HUES48 (cell line): ENCODE results near the gene PLOD2.

ENCODE experiments used
- H3K27ac ChIP-seq: one replicate; pipeline ENCODE4 v1.7.0; 2013; ENCODE audit warnings: low read depth, low read length, inconsistent platforms
- H3K27me3 ChIP-seq: 2 replicates; pipeline ENCODE4 v1.6.1; 2013; ENCODE audit warnings: mild to moderate bottlenecking, low read length; ENCODE audit not compliant: control insufficient read depth, insufficient read depth
- H3K36me3 ChIP-seq: 2 replicates; pipeline ENCODE4 v1.6.1; 2013; ENCODE audit warnings: low read length; ENCODE audit not compliant: control insufficient read depth, insufficient read depth
- H3K4me1 ChIP-seq: 2 replicates; pipeline ENCODE4 v1.6.1; 2013; ENCODE audit warnings: mild to moderate bottlenecking, low read length; ENCODE audit not compliant: control insufficient read depth, insufficient read depth
- H3K4me3 ChIP-seq: 2 replicates; pipeline ENCODE4 v1.5.1; 2013; ENCODE audit warnings: mild to moderate bottlenecking, low read depth, low read length
- H3K9ac ChIP-seq: 2 replicates; pipeline ENCODE4 v1.6.1; 2013; ENCODE audit warnings: mild to moderate bottlenecking, low read depth, low read length, moderate library complexity
- H3K9me3 ChIP-seq: 2 replicates; pipeline ENCODE4 v1.6.1; 2013; ENCODE audit warnings: low read length; ENCODE audit not compliant: control insufficient read depth, insufficient read depth

The PLOD2 gene

GRCh38 chr3:146166415-146166821 is 5.4 kb upstream of the PLOD2 start:
- H3K36me3 ChIP-seq, result no peaks in the 10 kb centered on the region
- no peaks in the 10 kb centered on the region for H3K9me3 ChIP-seq
- H3K27me3 ChIP-seq, result peaks cover 11% of the 10 kb centered on the region
- H3K4me1 ChIP-seq, result peaks cover 9% of the 10 kb centered on the region
- no peak overlapping the region for H3K9ac ChIP-seq
- no peak overlapping the region for H3K27ac ChIP-seq
- no peak overlapping the region for H3K4me3 ChIP-seq

- H3K36me3 ChIP-seq, result no peaks in the 10 kb centered on the region
- no peak overlapping the region for H3K27ac ChIP-seq
- H3K9ac ChIP-seq, result no peak overlapping the region
- H3K4me3 ChIP-seq, result no peak overlapping the region
- peaks cover 10% of the 10 kb centered on the region for H3K4me1 ChIP-seq
- H3K9me3 ChIP-seq, result no peaks in the 10 kb centered on the region
- H3K27me3 ChIP-seq, result peaks cover 12% of the 10 kb centered on the region
Observed at GRCh38 chr3:146165877-146166276, 4.9 kb upstream of the PLOD2 start.

- Histone ChIP-seq H3K9ac (no peak overlapping the region), H3K27me3 (peaks cover 12% of the 10 kb centered on the region), H3K9me3 (no peaks in the 10 kb centered on the region), H3K36me3 (no peaks in the 10 kb centered on the region), H3K27ac (no peak overlapping the region), H3K4me3 (no peak overlapping the region), H3K4me1 (peaks cover 10% of the 10 kb centered on the region)
Observed at GRCh38 chr3:146164971-146165769, 4.2 kb upstream of the PLOD2 start.

- Histone ChIP-seq H3K9ac (no peak overlapping the region), H3K4me3 (no peak overlapping the region), H3K27ac (no peak overlapping the region), H3K4me1 (peaks cover 14% of the 10 kb centered on the region), H3K9me3 (no peaks in the 10 kb centered on the region), H3K36me3 (no peaks in the 10 kb centered on the region), H3K27me3 (peaks cover 12% of the 10 kb centered on the region)
Observed at GRCh38 chr3:146164506-146164905, 3.5 kb upstream of the PLOD2 start.

- Histone ChIP-seq H3K4me1 (peaks cover 18% of the 10 kb centered on the region), H3K9ac (no peak overlapping the region)
Observed at GRCh38 chr3:146164071-146164470, 3.1 kb upstream of the PLOD2 start.

GRCh38 chr3:146163584-146163983 is 2.6 kb upstream of the PLOD2 start:
- no peak overlapping the region for H3K27ac ChIP-seq
- H3K4me3 ChIP-seq, result no peak overlapping the region
- peaks cover 23% of the 10 kb centered on the region for H3K4me1 ChIP-seq
- H3K9ac ChIP-seq, result no peak overlapping the region
- peaks cover 12% of the 10 kb centered on the region for H3K27me3 ChIP-seq
- no peaks in the 10 kb centered on the region for H3K36me3 ChIP-seq
- no peaks in the 10 kb centered on the region for H3K9me3 ChIP-seq

More at GRCh38 chr3:146164071-146164470, 3.1 kb upstream of the PLOD2 start:
- no peaks in the 10 kb centered on the region for H3K9me3 ChIP-seq
- no peak overlapping the region for H3K4me3 ChIP-seq
- H3K27ac ChIP-seq, result no peak overlapping the region
- H3K27me3 ChIP-seq, result peaks cover 12% of the 10 kb centered on the region
- H3K36me3 ChIP-seq, result no peaks in the 10 kb centered on the region

GRCh38 chr3:146162561-146162960 is 1.6 kb upstream of the PLOD2 start:
- Histone ChIP-seq H3K4me1 (peaks cover 24% of the 10 kb centered on the region), H3K27me3 (peaks cover 12% of the 10 kb centered on the region), H3K4me3 (no peak overlapping the region), H3K9me3 (no peaks in the 10 kb centered on the region), H3K36me3 (no peaks in the 10 kb centered on the region), H3K9ac (no peak overlapping the region), H3K27ac (no peak overlapping the region)

GRCh38 chr3:146161663-146162002 is 649 bp upstream of the PLOD2 start:
- peaks cover 24% of the 10 kb centered on the region for H3K4me1 ChIP-seq
- H3K36me3 ChIP-seq, result no peaks in the 10 kb centered on the region
- H3K9ac ChIP-seq, result peak overlapping the region; percentile 85; the same call in 1 of the 2 replicates
- H3K4me3 ChIP-seq, result peak overlapping the region; percentile 72
- H3K9me3 ChIP-seq, result no peaks in the 10 kb centered on the region
- peaks cover 12% of the 10 kb centered on the region for H3K27me3 ChIP-seq
- peak overlapping the region; percentile 74 for H3K27ac ChIP-seq

GRCh38 chr3:146160321-146160963 is 542 bp downstream of the PLOD2 start:
- peaks cover 24% of the 10 kb centered on the region for H3K4me1 ChIP-seq
- peaks cover 12% of the 10 kb centered on the region for H3K27me3 ChIP-seq
- no peaks in the 10 kb centered on the region for H3K36me3 ChIP-seq
- peak overlapping the region; percentile 72 for H3K4me3 ChIP-seq
- H3K9ac ChIP-seq, result peak overlapping the region; percentile 85
- H3K27ac ChIP-seq, result peak overlapping the region; percentile 74
- no peaks in the 10 kb centered on the region for H3K9me3 ChIP-seq

GRCh38 chr3:146159616-146160320 is 1.2 kb downstream of the PLOD2 start:
- Histone ChIP-seq H3K36me3 (no peaks in the 10 kb centered on the region), H3K9me3 (no peaks in the 10 kb centered on the region), H3K4me1 (peaks cover 18% of the 10 kb centered on the region), H3K4me3 (peak overlapping the region; percentile 72), H3K27me3 (peaks cover 12% of the 10 kb centered on the region), H3K9ac (peak overlapping the region; percentile 85), H3K27ac (peak overlapping the region; percentile 74)

GRCh38 chr3:146159037-146159436 is 1.9 kb downstream of the PLOD2 start:
- Histone ChIP-seq H3K27ac (no peak overlapping the region), H3K4me3 (peak overlapping the region; percentile 72), H3K4me1 (peaks cover 17% of the 10 kb centered on the region), H3K27me3 (peaks cover 12% of the 10 kb centered on the region), H3K9me3 (no peaks in the 10 kb centered on the region), H3K9ac (no peak overlapping the region), H3K36me3 (no peaks in the 10 kb centered on the region)
